HT-29 (cell line): ENCODE measurements around the gene SCRT2. TPM values are rescaled to one million over a fixed set of nuclear protein-coding genes. Genes with fewer than 3 reads are reported as not detected.
"Not testable (repeated sequence)": the region's sequence is repeated elsewhere in the genome, so short reads cannot be mapped to it uniquely, and the experiment has no call there.

Source experiments
- DNase-seq: peaks from one replicate; pipeline ENCODE4 v3.0.0-alpha.2; 2015; ENCODE audit warnings: low spot score
- total RNA-seq: library from RNA; depleted of rRNA; stranded (reverse); fragments of >200 nt; shearing (Covaris generic); gene quantifications from 2 replicates; pipeline ENCODE4 v1.2.3, GENCODE V29; 2014

Gene SCRT2
- total RNA-seq, 1 experiment from 2014 or later: not detected

- DNase-seq: peak; percentile 85
Measured at GRCh38 chr20:653110-653589, 22.5 kb downstream of the SCRT2 start, which contains the start of gene SRXN1. TSS of gene SRXN1 (minus strand) at chr20:653200. CDS start at chr20:653185, 15 bp downstream.

GRCh38 chr20:652615-653109 lies 22.9 kb downstream of the SCRT2 start:
- peak; percentile 38 for DNase-seq

GRCh38 chr20:651713-652614 lies 23.6 kb downstream of the SCRT2 start:
- DNase-seq: peak; percentile 33

GRCh38 chr20:650954-651353 lies 24.6 kb downstream of the SCRT2 start:
- DNase-seq: no peak

GRCh38 chr20:650281-650680 lies 25.3 kb downstream of the SCRT2 start:
- DNase-seq: no peak

GRCh38 chr20:647479-648019 lies 28.1 kb downstream of the SCRT2 start:
- DNase-seq: no peak

- no peak for DNase-seq
Measured at GRCh38 chr20:646868-647233, 28.8 kb downstream of the SCRT2 start.

GRCh38 chr20:646107-646867 lies 29.3 kb downstream of the SCRT2 start:
- no peak for DNase-seq

GRCh38 chr20:645318-646106 lies 30.1 kb downstream of the SCRT2 start:
- peak; percentile 75 for DNase-seq

GRCh38 chr20:644692-645317 lies 30.8 kb downstream of the SCRT2 start:
- DNase-seq: no peak

- DNase-seq: no peak
Measured at GRCh38 chr20:642398-643174, 33.0 kb downstream of the SCRT2 start.

GRCh38 chr20:642013-642397 lies 33.6 kb downstream of the SCRT2 start:
- DNase-seq: not testable (repeated sequence)

GRCh38 chr20:641516-641875 lies 34.1 kb downstream of the SCRT2 start:
- no peak for DNase-seq

GRCh38 chr20:640674-641515 lies 34.7 kb downstream of the SCRT2 start:
- no peak for DNase-seq

- no peak for DNase-seq
Measured at GRCh38 chr20:638579-638978, 37.0 kb downstream of the SCRT2 start.

- no peak for DNase-seq
Measured at GRCh38 chr20:637559-637958, 38.0 kb downstream of the SCRT2 start.

GRCh38 chr20:635893-636338 lies 39.7 kb downstream of the SCRT2 start:
- DNase-seq: no peak

- DNase-seq: no peak
Measured at GRCh38 chr20:635028-635892, 40.3 kb downstream of the SCRT2 start.
